ENCODE data around the gene VMP1. TPM values are rescaled to one million over a fixed set of nuclear protein-coding genes. Genes with fewer than 3 reads are reported as not detected.
"Not testable (repeated sequence)": the region's sequence is repeated elsewhere in the genome, so short reads cannot be mapped to it uniquely, and the experiment has no call there.

The VMP1 gene
- total RNA-seq, 2 experiments from 2014 or later = 239 to 248 TPM

DNA sequence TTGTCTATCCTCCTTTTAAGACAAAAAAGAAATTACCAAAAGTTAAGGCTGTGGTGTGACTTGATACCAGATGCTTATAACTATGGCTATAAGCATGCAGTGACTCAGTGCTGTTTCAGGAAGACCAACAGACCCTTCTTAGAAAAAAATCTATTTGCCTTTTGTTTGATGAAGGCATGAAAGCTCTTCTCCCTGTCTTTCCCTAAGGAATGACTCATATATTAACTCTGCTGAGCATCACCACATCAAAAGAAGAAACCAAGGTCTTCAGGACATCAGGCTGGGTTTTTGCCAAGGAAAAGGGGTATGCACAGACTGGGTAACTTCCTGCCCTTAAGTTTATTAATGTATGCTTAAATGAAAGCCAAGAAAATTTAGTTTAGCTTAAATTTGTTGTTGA lies 47.1 kb downstream of the VMP1 start:
- H3K27ac Mint-ChIP-seq = peak overlapping the region; percentile 84

DNA sequence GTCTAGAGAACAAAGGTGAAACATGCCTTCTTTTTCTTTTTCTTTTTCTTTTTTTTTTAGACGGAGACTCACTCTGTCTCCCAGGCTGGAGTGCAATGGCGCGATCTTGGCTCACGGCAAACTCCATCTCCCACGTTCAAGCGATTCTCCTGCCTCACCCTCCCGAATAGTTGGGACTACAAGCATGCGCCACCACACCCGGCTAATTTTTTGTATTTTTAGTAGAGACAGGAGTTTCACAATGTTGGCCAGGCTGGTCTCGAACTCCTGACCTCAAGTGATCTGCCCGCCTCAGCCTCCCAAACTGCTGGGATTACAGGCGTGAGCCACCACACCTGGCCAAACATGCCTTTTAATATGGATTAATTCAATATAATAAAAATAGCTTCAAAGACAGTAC lies 47.6 kb downstream of the VMP1 start:
- H3K27me3 Mint-ChIP-seq; DNase-seq; intact Hi-C loops (cut with micrococcal nuclease); ATAC-seq; H3K4me3 Mint-ChIP-seq; H3K9me3 Mint-ChIP-seq: not testable (repeated sequence)
- Mint-ChIP-seq H3K27ac (peak overlapping the region; percentile 84), H3K36me3 (ENCODE audit: low read depth) (peaks cover 43% of the 10 kb centered on the region), H3K4me1 (ENCODE audit: low read depth) (peaks cover 69% of the 10 kb centered on the region)
- CTCF ChIA-PET = interaction anchor here (0.8 to 5.6 kb wide), 13 partner anchors 9 to 159 kb away, joined by 3 to 108 read pairs (median 13); partner anchors contain the start of genes PTRH2, RPS6KB1 and TUBD1
- POLR2A ChIA-PET = interaction anchor here (0.5 to 8.9 kb wide), 11 partner anchors 8 to 139 kb away, joined by 3 to 443 read pairs (median 7); partner anchors contain the start of genes PTRH2, RPS6KB1 and VMP1

More for the DNA sequence above, 47.1 kb downstream of the VMP1 start:
- Mint-ChIP-seq H3K36me3 (ENCODE audit: low read depth) (peaks cover 38% of the 10 kb centered on the region), H3K4me3 (peak overlapping the region; percentile 50), H3K9me3 (peaks cover 3% of the 10 kb centered on the region), H3K4me1 (ENCODE audit: low read depth) (peaks cover 66% of the 10 kb centered on the region), H3K27me3 (no peaks in the 10 kb centered on the region)
- TF ChIP-seq, protein P1, sequence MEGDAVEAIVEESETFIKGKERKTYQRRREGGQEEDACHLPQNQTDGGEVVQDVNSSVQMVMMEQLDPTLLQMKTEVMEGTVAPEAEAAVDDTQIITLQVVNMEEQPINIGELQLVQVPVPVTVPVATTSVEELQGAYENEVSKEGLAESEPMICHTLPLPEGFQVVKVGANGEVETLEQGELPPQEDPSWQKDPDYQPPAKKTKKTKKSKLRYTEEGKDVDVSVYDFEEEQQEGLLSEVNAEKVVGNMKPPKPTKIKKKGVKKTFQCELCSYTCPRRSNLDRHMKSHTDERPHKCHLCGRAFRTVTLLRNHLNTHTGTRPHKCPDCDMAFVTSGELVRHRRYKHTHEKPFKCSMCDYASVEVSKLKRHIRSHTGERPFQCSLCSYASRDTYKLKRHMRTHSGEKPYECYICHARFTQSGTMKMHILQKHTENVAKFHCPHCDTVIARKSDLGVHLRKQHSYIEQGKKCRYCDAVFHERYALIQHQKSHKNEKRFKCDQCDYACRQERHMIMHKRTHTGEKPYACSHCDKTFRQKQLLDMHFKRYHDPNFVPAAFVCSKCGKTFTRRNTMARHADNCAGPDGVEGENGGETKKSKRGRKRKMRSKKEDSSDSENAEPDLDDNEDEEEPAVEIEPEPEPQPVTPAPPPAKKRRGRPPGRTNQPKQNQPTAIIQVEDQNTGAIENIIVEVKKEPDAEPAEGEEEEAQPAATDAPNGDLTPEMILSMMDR (IDR thresholded peaks at IDR 0.05) = no peak
- DNase-seq (peak; percentile 31), ATAC-seq (peak; percentile 68)
- CTCF ChIA-PET = interaction anchor here (0.8 to 5.6 kb wide), 20 partner anchors 7 to 282 kb away, joined by 3 to 108 read pairs (median 10); partner anchors contain the start of genes PTRH2, RPS6KB1 and TUBD1
- intact Hi-C loops (cut with micrococcal nuclease) = loop anchor here (5.0 kb wide), 1 partner anchor 93 kb away; no protein-coding TSS in a partner anchor
- POLR2A ChIA-PET = interaction anchor here (0.5 to 8.9 kb wide), 13 partner anchors 9 to 139 kb away, joined by 3 to 443 read pairs (median 7); partner anchors contain the start of genes PTRH2, RPS6KB1 and VMP1

DNA sequence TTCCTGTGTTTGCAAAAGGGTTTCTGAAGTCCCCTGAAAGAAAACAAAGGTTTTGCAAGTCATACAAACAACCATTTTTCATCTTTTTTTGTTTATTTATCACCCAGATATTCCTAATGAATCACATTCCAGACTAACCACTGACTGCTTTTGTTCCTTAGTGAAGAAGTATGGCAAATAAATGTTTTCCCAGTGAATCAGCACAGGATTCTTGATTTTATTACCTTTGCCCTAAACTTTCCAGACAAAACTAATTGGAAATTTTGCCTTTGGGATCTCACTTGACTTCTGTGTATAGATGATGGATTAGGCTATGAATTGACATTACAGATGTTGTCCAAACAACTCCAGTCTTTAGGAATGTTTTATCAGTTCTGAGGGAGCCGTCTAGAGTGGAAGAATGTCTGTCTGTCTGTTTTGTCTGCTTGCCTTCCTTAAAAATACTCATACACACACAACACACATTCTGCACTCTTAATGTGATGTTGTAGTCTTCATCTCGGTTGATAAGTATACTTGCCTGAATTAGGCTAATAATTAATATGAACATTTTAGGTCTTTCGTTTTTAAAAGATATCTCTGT lies 48.9 kb downstream of the VMP1 start:
- H3K27ac Mint-ChIP-seq = peak overlapping the region; percentile 84
- H3K36me3 Mint-ChIP-seq (ENCODE audit: low read depth) = peaks cover 52% of the 10 kb centered on the region
- intact Hi-C loops (cut with micrococcal nuclease) = no loop called here
- H3K27me3 Mint-ChIP-seq = no peaks in the 10 kb centered on the region
- ChIA-PET POLR2A (interaction anchor here (8.9 kb wide), 1 partner anchor 87 kb away, joined by 443 read pairs; no protein-coding TSS in a partner anchor), CTCF (interaction anchor here (0.8 to 5.6 kb wide), 2 partner anchors 29 to 81 kb away, joined by 3 to 108 read pairs; no protein-coding TSS in a partner anchor)
- ATAC-seq (no peak), DNase-seq (no peak)
- peaks cover 6% of the 10 kb centered on the region for H3K9me3 Mint-ChIP-seq
- H3K4me1 Mint-ChIP-seq (ENCODE audit: low read depth) = peaks cover 75% of the 10 kb centered on the region
- TF ChIP-seq, protein P1 (IDR thresholded peaks at IDR 0.05) = no peak
- no peak overlapping the region for H3K4me3 Mint-ChIP-seq

DNA sequence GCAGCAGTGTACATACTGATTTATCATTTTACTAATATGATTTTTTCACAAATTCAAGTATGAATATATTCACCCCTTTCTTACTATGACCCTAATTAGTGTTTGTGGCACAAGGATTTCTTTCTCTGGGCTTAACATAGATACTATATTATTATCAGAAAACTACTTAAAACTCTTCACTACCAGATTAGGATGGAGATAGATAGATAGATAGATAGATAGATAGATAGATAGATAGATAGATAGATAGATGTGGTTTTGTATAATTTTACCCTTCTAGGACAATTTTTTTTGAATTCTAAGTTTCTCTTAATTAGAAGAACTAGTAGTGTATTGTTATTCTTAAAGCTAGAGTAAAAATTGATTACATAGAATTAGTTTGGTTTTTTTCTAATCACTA lies 49.6 kb downstream of the VMP1 start:
- POLR2A ChIA-PET = interaction anchor here (0.8 to 10.5 kb wide), 3 partner anchors 27 to 79 kb away, joined by 4 to 420 read pairs (median 4); no protein-coding TSS in a partner anchor

DNA sequence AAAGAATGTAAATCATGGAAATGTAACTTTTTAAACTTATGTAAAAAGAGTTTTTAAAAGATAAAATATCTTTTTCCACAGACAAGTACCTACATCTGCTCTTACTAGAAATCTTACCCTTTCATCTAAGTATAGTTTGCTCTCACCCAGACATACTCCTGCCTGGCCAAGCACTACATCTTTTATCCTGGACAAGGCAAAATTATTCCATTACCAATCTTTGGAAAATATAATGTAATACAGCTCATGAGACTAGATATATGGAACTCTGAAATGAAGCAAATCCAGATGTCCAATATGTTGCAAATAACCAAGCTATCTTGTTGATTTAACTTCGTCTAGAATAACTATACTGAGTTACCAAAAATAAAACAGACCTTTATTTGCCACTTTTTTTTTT lies 50.0 kb downstream of the VMP1 start:
- H3K4me3 Mint-ChIP-seq = no peak overlapping the region
- ChIA-PET POLR2A (interaction anchor here (0.8 to 10.5 kb wide), 3 partner anchors 26 to 78 kb away, joined by 4 to 420 read pairs (median 4); no protein-coding TSS in a partner anchor), CTCF (interaction anchor here (1.1 to 1.5 kb wide), 2 partner anchors 28 to 102 kb away, joined by 3 to 4 read pairs; no protein-coding TSS in a partner anchor)
- H3K27me3 Mint-ChIP-seq = no peaks in the 10 kb centered on the region
- H3K4me1 Mint-ChIP-seq (ENCODE audit: low read depth) = peaks cover 75% of the 10 kb centered on the region
- TF ChIP-seq, protein P1 (IDR thresholded peaks at IDR 0.05) = no peak
- no peak for ATAC-seq
- H3K9me3 Mint-ChIP-seq = peaks cover 6% of the 10 kb centered on the region
- peak overlapping the region; percentile 75 for H3K27ac Mint-ChIP-seq
- H3K36me3 Mint-ChIP-seq (ENCODE audit: low read depth) = peaks cover 58% of the 10 kb centered on the region
- intact Hi-C loops (cut with micrococcal nuclease) = no loop called here
- no peak for DNase-seq

More for the DNA sequence above, 49.6 kb downstream of the VMP1 start:
- Mint-ChIP-seq H3K27me3 (no peaks in the 10 kb centered on the region), H3K4me1 (ENCODE audit: low read depth) (peaks cover 78% of the 10 kb centered on the region), H3K36me3 (ENCODE audit: low read depth) (peaks cover 58% of the 10 kb centered on the region), H3K4me3 (no peak overlapping the region), H3K27ac (peak overlapping the region; percentile 84), H3K9me3 (peaks cover 6% of the 10 kb centered on the region)
- CTCF ChIA-PET = interaction anchor here (1.1 to 1.5 kb wide), 2 partner anchors 28 to 103 kb away, joined by 3 to 4 read pairs; no protein-coding TSS in a partner anchor
- ATAC-seq (no peak), DNase-seq (no peak)
- intact Hi-C loops (cut with micrococcal nuclease) = no loop called here
- TF ChIP-seq, protein P1 (IDR thresholded peaks at IDR 0.05) = no peak

Data from activated CD8-positive, alpha-beta T cell treated with anti-CD3 and anti-CD28 coated beads for 36 hours (primary cell).